ENCODE measurements around the gene SLC22A5. TPM values are rescaled to one million over a fixed set of nuclear protein-coding genes. Genes with fewer than 3 reads are reported as not detected.

The SLC22A5 gene
- total RNA-seq, 2 donors from 2014 or later = 26.0 to 38.6 TPM

- Histone ChIP-seq H3K27ac (no peak overlapping the region), H3K9me3 (no peaks in the 10 kb centered on the region), H3K4me1 (peaks cover 17% of the 10 kb centered on the region), H3K4me3 (peak overlapping the region; percentile 78), H3K27me3 (no peaks in the 10 kb centered on the region), H3K9ac (ENCODE audit: low read depth in 2 of 2, low read length in 2 of 2) (peak overlapping the region; percentile 51 to 79), H3K36me3 (no peaks in the 10 kb centered on the region)
- DNase-seq = no peak
- TF ChIP-seq, protein P1, sequence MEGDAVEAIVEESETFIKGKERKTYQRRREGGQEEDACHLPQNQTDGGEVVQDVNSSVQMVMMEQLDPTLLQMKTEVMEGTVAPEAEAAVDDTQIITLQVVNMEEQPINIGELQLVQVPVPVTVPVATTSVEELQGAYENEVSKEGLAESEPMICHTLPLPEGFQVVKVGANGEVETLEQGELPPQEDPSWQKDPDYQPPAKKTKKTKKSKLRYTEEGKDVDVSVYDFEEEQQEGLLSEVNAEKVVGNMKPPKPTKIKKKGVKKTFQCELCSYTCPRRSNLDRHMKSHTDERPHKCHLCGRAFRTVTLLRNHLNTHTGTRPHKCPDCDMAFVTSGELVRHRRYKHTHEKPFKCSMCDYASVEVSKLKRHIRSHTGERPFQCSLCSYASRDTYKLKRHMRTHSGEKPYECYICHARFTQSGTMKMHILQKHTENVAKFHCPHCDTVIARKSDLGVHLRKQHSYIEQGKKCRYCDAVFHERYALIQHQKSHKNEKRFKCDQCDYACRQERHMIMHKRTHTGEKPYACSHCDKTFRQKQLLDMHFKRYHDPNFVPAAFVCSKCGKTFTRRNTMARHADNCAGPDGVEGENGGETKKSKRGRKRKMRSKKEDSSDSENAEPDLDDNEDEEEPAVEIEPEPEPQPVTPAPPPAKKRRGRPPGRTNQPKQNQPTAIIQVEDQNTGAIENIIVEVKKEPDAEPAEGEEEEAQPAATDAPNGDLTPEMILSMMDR (IDR thresholded peaks at IDR 0.05) = no peak
- intact Hi-C loops (cut with DNase I) = loop anchor here (10.0 kb wide), 1 partner anchor 97 kb away; no protein-coding TSS in a partner anchor
Observed at GRCh38 chr5:132371603-132371994, 2.1 kb downstream of the SLC22A5 start.

- TF ChIP-seq, protein P1 (IDR thresholded peaks at IDR 0.05) = no peak
- H3K9ac ChIP-seq (ENCODE audit: low read depth in 2 of 2, low read length in 2 of 2) = peak overlapping the region in 1 of 2 donors; percentile 30
- H3K27me3 ChIP-seq = no peaks in the 10 kb centered on the region
- no peaks in the 10 kb centered on the region for H3K36me3 ChIP-seq
- no peak overlapping the region for H3K4me3 ChIP-seq
- no peak for DNase-seq
- no peak overlapping the region for H3K27ac ChIP-seq
- H3K9me3 ChIP-seq = no peaks in the 10 kb centered on the region
- intact Hi-C loops (cut with DNase I) = loop anchor here (10.0 kb wide), 1 partner anchor 97 kb away; no protein-coding TSS in a partner anchor
- H3K4me1 ChIP-seq = peaks cover 17% of the 10 kb centered on the region
Observed at GRCh38 chr5:132372127-132372526, 2.6 kb downstream of the SLC22A5 start.

DNA sequence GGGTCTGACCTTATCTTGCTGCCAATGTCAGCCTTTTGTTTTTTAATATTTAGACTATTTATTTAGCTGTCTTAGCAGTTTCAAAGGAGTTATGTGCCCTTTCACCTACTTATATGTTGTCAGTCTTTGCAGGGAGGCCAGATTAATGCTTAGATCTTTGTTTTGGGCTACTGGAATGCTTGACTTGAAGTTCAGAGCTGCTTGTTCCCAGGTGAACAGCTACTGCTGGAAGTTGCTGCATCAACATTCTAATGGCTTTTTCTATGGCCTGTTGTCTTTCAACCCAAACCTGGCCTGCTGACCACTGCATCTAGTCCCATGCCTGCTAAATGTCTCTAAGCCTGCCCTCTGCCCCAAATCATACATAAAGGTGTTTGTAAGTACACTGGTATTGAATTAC lies 3.0 kb downstream of the SLC22A5 start:
- Histone ChIP-seq H3K27me3 (no peaks in the 10 kb centered on the region), H3K27ac (no peak overlapping the region), H3K4me3 (no peak overlapping the region), H3K9me3 (no peaks in the 10 kb centered on the region), H3K36me3 (no peaks in the 10 kb centered on the region), H3K4me1 (peaks cover 17% of the 10 kb centered on the region), H3K9ac (ENCODE audit: low read depth in 2 of 2, low read length in 2 of 2) (peak overlapping the region in 1 of 2 donors; percentile 30)
- no peak for DNase-seq
- TF ChIP-seq, protein P1 (IDR thresholded peaks at IDR 0.05) = no peak
- intact Hi-C loops (cut with DNase I) = loop anchor here (10.0 kb wide), 1 partner anchor 98 kb away; no protein-coding TSS in a partner anchor

- TF ChIP-seq, protein P1 (IDR thresholded peaks at IDR 0.05) = no peak
- intact Hi-C loops (cut with DNase I) = loop anchor here (10.0 kb wide), 1 partner anchor 101 kb away; no protein-coding TSS in a partner anchor
Observed at GRCh38 chr5:132375957-132376356, 6.4 kb downstream of the SLC22A5 start.

GRCh38 chr5:132376694-132377641 lies 7.5 kb downstream of the SLC22A5 start:
- H3K9ac ChIP-seq (ENCODE audit: low read depth in 2 of 2, low read length in 2 of 2) = no peak overlapping the region
- no peak overlapping the region for H3K4me3 ChIP-seq
- no peaks in the 10 kb centered on the region for H3K36me3 ChIP-seq
- TF ChIP-seq, protein P1 (IDR thresholded peaks at IDR 0.05) = no peak
- no peaks in the 10 kb centered on the region for H3K9me3 ChIP-seq
- intact Hi-C loops (cut with DNase I) = loop anchor here (10.0 kb wide), 1 partner anchor 102 kb away; no protein-coding TSS in a partner anchor
- no peak overlapping the region for H3K27ac ChIP-seq
- no peak for DNase-seq
- peaks cover 6% of the 10 kb centered on the region for H3K4me1 ChIP-seq
- no peaks in the 10 kb centered on the region for H3K27me3 ChIP-seq

More at GRCh38 chr5:132375957-132376356, 6.4 kb downstream of the SLC22A5 start:
- H3K9me3 ChIP-seq = no peaks in the 10 kb centered on the region
- no peak overlapping the region for H3K9ac ChIP-seq (ENCODE audit: low read depth in 2 of 2, low read length in 2 of 2)
- no peak overlapping the region for H3K4me3 ChIP-seq
- no peak for DNase-seq
- H3K27me3 ChIP-seq = no peaks in the 10 kb centered on the region
- peaks cover 15% of the 10 kb centered on the region for H3K4me1 ChIP-seq
- no peaks in the 10 kb centered on the region for H3K36me3 ChIP-seq
- H3K27ac ChIP-seq = no peak overlapping the region
